CD1c-positive myeloid dendritic cell (primary cell): ENCODE measurements around the gene TENT5C.

Experiments
- DNase-seq: peaks from one replicate; pipeline ENCODE4 v3.0.0-alpha.2; 2016; ENCODE audit errors: extremely low spot score

TENT5C gene

DNA sequence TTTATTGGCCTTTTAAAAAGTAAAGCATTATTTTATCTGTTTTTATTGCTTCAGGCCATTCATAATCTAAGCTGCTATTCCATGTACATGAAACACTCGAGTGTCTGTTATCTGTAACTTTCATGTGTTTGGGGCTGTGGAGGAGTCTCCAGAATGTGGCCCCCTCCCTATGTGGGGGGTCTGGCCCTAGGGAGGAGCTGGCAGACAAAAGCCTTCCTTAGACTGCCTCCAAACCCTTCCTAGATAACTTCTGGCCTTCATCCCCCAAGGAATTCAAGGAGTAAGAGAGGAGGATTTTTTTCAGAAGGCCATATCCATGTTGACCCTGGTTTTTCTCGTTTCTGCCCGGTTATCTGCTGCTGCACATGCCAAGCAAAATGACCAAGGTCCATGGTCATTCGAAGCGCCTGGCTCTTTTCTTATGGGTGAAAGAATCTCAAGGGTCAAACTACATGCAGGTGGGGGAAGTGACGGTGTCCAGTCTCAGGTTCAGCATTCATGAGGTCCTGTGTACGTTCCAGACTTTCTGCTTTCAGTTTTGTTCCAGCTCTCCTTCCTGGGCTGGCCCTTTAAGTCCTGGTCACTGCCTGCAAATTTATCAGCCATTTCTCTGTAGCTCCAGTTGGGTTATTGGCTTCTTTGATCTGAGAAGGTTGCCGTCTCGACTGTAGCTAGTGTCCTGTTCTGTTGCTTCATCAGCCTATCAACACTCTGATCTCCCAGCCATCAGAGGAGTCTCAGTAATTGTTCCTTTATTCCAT is 8.3 kb downstream of the TENT5C start:
- no peak for DNase-seq

DNA sequence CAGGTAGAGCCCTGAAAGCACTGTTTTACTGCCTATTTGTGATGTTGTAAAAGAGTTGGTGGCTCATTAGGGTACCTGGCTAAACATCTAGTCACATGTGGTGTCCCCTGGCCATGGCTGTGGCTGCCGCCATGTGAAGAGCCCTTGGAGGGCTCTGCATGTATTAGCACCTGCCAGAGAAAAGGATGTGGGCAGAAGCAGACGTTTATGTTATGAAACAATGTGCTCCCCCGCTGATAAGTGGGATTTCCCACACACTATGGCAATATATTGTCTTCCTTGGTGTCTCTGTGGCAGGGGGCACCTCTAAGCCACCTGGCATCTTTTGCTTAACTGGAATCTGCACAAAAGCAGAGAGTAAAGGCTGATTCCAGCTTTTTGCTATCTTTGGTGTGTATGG is 9.6 kb downstream of the TENT5C start:
- DNase-seq: no peak

DNA sequence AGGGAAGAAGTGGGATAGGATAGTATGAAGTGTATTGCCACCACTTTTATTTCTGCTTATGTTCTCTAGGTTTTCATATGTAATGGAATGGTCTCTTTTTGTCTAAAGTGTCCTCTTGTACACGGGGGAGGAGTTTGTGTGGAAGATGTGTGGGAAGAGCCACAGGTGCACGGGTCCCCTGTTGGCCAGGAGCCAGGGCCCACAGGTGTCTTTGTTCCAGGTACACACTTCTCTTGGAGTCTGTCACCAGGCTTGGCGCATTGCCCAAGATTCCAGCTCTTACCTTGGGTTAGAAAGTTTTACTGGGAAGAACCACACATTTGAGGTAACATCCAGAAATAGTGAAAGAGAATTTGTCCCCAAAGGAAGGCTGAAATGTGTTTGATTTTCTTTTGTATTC is 10.5 kb downstream of the TENT5C start:
- DNase-seq: no peak

DNA sequence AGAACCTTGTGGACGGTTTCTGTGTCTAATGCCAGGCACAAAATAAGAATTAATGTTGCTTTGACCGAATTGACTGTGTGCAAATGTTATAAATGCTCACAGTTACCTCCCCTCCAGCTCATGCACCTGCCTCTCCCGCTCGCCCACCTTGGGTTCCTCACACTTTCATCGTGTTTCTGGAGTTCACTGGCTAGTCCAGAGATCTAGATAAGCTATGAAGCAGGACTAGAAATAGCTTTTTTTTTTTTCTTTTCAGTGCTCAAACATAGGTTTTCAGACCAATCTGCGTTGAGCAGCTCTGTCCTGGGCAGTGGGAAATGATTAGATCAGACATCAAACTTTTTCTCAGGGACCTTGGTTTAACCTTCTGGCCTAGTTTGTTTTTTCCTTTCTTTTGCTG is 11.1 kb downstream of the TENT5C start:
- no peak for DNase-seq

DNA sequence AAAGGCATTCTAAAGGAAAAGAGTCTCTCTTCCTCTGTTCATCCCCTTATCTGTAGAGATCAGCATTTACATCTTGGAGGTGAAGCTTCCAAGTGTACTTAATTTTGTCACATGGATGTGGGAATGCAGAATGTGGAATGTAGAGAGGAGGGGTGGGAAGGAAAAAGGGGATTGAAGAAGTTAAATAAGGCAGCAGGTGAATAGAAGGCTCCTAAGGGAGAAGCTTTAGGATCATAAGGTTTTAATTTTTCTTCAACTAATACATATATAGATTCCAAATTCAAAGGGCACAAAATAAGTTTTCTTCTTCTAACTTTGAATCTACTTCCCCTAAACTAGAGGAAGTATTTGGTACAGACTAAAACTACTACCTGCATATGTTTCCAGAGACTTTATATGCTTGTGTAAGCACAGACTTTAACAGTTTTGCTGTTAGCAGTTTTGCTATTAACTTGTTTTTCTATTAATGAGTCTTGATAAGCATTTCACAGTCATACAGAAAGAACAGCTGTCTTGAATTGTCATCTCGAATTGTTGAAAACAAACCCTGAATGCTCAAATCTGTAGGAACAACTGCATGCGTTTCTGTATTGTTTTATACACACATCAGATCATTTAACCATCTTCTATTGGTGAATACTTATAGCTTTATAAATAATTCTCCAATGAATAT is 12.7 kb downstream of the TENT5C start:
- no peak for DNase-seq

DNA sequence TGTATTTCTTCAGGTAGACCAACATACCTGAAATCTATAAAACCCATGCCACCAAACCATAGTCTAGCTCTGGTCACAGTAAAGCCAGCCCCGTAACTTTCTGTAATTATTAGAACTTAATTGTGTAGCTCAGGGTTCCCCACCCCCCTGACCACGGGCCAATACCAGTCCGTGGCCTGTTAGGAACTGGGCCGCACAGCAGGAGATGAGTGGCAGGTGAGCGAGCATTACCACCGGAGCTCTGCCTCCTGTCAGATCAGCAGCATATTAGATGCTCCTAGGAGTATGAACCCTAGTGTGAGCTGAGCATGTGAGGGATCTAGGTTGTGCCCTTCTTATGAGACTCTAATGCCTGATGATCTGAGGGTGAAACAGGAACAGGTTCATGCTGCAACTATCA is 14.6 kb downstream of the TENT5C start:
- no peak for DNase-seq

DNA sequence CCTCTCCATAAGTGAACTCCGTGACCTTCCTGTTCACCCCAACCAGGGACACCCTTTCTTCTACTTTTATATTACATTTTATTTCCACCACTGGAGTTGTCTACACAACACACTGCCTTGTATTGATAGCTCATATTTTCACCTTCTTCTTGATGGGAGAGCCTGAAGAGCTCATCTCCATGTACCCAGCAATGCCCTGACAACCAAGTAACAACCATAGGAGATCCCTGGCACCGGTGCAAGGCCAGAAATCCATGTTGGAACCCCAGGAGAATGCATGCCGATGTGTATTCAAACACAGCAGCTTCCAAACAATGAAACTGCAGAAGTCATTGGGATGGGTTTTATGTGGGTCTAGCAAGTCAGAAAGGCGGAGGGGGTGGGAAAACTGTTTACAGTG is 15.5 kb downstream of the TENT5C start:
- DNase-seq: no peak

DNA sequence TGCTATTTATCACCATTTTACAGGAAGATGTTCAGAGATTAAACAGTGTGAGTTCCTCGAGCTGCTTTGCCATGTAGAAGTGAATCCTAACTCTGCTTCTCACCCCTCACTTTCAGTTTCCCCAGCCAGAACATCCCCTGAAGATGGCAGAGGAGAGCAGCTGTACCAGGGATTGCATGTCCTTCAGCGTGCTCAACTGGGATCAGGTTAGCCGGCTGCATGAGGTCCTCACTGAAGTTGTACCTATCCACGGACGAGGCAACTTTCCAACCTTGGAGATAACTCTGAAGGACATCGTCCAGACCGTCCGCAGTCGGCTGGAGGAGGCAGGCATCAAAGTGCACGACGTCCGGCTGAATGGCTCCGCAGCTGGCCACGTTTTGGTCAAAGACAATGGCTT is 16.9 kb downstream of the TENT5C start:
- no peak for DNase-seq

DNA sequence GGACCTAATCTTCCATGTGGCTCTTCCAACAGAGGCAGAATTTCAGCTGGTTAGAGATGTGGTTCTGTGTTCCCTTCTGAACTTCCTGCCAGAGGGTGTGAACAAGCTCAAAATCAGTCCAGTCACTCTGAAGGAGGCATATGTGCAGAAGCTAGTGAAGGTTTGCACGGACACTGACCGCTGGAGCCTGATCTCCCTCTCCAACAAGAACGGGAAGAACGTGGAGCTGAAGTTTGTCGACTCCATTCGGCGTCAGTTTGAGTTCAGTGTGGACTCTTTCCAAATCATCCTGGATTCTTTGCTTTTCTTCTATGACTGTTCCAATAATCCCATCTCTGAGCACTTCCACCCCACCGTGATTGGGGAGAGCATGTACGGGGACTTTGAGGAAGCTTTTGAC is 17.3 kb downstream of the TENT5C start:
- no peak for DNase-seq

DNA sequence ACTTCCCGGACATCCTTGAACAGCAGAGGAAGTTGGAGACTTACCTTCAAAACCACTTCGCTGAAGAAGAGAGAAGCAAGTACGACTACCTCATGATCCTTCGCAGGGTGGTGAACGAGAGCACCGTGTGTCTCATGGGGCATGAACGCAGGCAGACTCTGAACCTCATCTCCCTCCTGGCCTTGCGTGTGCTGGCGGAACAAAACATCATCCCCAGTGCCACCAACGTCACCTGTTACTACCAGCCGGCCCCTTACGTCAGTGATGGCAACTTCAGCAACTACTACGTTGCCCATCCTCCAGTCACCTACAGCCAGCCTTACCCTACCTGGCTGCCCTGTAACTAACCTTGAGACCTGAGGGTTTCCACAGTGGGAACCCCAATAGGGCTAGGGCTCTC is 17.9 kb downstream of the TENT5C start:
- no peak for DNase-seq

DNA sequence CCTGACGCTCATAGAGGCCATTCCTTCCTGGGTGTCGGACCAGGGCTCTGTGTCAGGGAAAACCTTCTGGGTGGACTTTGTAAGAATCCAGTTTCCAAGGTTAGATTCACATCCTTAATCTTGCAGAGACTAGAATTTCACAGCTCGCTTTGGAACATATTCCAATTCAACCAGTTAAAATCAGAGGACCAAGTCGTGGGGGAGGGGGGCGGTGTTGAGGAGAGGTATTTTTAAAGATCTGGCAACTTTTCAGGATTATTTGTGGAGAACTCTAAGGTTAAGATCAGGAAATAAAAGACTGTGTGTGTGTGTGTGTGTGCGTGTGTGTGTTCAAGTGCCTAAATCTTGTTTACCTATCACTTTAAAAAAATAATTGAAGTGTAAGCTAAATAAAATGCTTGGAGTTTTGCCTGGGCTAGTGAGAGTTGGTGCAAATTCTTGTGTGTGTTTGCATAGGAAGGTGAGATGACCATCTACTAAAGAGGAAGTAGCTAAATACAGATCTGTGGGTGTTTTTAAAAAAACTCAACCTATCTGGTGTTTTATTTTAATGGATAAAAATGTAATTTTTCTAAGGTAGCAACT is 21.8 kb downstream of the TENT5C start:
- no peak for DNase-seq

DNA sequence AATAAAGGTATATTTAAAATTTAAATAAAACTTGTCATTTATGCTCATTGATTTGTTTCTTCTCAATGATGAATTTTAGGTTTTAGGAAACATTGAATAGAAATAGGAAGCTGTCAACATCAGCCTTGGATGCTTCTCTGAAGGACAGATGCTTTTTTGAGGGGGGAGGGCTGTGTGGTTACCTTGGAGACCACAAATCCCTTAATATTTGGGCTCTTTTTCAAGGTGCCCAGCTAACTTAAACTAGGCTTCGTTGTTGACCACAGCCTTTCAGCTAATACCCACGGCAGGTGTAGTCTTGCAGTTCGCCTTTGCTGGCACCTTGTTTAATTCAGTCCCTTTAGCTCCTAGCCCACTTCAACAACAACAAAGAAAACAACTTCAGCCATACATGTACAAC is 22.5 kb downstream of the TENT5C start:
- DNase-seq: no peak

DNA sequence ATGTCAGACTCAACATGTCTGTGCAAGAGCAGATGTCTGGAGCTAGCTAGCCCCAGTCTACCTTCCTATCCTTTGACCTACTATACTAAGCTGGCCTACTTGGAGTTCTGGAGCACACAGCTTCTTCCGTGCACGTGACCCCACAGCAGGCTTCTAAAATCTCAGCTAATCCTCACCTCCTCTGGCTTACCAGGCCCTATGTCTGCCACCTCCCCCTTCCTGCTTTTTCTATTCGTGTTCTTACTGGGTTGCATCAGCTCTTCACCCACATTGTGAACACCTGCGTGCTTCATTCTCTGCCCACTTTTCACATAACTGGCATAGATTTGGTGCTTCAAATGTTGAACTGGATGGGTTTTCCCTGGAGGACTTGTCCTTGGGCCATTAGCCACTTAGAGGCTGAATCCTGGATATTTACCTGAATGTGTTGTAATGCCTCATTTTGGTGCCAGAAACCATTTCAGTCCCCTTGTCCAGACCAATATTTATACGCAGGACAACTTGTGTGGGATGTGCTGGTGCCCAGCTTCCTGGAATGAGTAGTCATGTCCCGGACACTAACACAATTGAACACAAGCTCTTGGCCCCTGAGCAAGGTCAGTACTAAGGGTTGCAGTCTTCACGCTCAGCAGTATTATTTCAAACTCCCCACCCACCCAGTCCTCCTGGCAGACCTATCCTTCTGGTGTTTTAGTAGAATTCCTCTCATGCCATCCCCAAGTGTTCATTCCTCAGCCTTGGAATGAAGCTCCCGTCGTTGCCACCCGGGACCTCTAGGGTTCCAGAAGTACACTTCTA is 24.0 kb downstream of the TENT5C start:
- no peak for DNase-seq

DNA sequence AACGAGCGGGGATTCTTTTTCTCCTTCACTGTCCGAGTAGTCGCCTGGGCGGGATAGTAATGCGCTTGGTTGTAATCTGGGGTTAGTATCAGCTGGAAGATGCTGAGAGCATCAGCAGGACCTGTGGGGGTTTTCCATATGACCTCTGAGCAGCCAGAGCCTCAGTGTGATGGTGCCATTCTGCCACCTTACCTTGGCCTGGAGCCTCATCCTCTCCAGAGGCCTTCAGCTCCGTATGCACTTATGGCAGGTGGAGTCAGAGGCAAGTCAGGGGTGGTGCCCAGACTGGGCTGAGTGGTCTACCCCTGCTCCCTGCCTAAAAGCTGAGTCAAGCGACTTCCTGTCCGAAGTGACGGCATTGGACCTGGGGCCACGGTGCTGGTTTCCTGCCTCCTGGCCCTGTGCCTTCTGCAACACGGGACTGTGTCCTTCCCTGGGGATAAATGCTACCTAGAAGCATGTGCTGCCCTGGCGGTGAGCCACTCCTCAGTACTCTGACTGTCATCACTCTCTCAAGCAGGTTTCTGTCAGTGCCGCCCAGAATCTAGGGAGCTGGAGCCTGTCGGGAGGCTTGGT is 24.7 kb downstream of the TENT5C start:
- no peak for DNase-seq

DNA sequence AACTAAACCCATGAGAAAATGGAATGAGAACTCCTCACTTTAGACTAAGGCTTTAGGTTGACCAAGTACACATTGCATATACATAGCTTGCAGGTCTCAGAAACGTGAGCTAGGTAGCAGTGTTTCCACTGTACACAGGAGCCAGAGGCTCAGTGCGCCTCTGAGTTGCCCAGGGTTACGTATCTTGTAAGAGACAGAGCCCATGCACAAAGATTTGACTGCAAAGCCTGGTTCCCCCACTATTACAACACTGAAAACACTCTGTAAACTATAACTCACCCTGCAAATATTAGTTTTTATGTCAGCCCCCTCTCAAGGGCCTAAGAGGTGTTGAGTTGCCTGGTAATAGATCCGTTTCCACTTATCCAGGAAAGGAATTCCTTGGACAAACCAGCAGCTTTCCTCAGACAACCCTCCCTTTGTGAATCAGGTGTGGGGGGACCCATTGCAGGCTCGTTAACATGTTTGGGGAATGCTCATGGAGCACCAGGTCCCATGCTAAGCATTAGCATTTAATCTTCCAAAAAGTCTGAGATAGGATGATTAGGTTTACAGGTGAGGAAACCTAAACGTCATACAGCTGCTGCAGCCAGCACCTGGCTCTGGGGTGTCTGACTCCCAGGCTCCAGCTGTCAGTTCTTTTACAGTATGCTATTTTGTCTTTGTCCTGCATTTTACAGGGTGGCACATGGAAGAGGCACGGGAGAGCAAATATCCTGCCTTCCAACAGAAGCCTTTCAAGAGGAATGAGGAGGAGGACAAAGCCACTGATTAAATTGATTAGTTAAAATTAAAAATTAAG is 25.7 kb downstream of the TENT5C start:
- no peak for DNase-seq

DNA sequence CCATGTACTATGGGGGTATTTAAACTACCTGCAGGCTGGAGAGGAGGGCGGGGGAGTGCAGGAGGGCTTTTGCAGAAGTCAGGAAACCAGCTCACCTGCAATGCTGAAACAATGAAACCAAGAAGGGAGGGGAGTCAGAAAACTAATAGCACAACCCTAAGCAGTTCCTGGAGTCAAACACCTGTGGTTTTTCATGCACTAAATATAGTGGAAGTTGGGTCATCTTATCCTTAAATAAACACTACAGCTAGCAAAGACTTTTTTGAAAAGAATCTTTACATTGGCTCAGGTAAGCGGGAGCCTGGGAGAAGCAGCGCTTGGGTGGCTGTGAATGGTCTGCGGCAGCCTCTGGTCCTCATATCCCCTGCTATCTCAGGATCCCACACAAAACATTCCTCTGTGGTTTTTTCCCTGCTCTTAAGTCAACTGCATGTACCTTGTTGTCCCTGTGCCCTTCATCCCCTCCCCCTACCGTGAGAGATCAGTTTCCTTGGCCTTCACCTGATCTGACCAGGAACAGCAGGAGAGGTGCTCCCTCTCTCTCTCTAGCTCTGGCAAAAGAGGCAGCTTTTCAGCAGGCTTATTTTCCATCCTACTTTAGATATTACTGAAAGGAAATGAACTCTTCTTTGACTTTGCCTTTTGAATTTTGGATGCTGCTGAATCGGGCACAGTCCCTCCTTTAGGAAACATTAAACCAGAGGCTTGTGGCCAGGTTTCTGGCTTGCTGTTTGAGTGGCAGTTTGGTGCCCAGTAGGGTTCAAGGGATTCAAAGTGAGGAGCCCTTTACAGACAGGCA is 26.6 kb downstream of the TENT5C start:
- DNase-seq: no peak

DNA sequence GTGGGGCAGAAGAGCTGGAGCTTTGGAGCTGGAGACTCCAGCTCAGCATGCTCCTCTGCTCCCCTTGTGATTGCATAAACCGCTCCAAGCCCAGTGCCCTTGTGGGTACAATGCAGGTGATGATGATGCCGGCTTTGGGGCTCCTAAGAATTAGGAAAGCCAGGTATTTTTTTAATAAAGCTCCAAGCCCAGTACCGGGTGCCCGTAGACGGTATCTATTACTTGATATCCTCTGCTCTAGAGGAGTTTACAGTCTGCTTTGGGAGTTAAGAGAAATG is 27.2 kb downstream of the TENT5C start:
- DNase-seq: no peak

DNA sequence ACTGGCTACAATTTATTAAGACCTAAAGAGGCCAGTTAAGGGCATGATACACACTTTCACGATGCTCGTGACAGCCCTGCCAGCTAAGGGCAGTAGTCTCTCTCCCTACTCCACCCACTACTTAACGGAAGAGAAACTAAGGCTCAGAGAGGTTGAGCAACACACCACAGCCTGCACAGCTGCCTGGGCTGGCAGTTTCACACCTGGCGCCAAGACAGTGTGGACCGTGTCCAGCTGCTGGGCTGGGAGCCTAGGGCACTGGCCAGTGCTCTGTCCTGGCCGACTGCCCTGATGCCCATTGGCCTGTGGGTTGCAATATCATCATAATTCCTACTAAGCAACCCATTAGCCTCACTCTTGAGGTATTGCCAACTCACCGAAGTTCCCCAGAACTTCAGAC is 27.6 kb downstream of the TENT5C start:
- no peak for DNase-seq

DNA sequence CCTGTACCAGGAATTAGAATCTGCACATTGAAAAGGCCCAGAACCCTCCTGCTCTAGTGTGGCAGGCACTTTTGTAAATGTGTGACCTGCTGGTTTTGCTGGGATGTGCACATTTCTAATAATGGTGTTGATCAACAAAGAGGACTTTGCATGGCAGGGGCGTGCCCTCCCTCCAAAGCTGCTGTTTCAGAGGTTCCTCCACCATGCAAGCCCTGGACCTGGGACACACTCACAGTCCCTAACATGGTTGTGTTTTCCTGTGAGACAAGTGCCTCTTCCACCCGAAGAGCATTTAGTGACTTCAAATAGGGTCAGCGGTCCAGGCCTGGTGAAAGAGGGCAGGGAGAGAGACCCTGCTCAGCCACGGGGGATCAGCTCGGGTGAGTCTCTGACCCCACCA is 28.1 kb downstream of the TENT5C start:
- no peak for DNase-seq

DNA sequence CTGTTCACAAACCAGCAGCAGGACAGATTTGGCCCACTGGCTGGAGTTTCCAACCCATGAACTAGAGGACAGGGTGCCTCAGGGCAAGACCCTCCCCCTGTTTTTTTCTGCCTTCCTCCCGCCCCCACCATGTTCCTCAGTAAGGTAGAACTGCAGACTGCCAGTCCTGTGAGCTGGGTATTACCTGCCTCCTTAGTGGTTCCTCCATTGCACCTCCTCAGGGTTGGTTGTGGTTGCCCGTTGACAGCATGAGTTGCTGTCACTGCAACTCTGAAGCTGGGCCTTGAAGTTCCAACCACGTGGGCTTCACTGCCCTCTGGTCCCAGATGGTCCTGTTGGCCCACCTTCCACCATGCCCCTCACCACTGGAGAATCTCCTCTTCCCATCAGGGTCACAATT is 28.8 kb downstream of the TENT5C start:
- no peak for DNase-seq

DNA sequence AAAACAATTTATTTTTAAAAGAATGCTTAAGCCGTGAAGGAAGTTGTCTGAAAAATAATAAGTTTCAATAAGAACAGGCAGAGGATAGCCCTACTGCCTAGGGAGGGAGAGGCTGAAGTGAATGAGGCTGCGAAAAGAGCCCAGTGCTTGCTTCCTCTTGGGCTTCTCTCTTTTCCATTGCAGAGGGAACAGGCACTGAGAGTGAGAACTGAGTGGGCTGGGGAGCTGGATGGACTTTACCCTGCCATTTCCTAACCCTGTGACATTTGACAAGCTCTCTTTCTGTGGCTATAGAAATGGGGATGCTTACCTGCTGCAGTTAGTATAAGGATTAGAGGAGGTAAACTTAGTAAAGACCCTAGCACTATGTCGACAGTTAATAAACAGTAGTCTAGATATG is 30.0 kb downstream of the TENT5C start:
- peak; percentile 48 for DNase-seq
